ENCODE measurements around the gene CCBE1. TPM values are rescaled to one million over a fixed set of nuclear protein-coding genes. Genes with fewer than 3 reads are reported as not detected.

CCBE1 gene
- total RNA-seq, 4 donors from 2014 or later, result 1.3 to 30.2 (median 8.0) TPM

- no peak for ATAC-seq (ENCODE audit: low FRiP score)
- TF ChIP-seq CTCF (IDR thresholded peaks at IDR 0.05), result no peak
- DNase-seq (ENCODE audit: low spot score), result no peak
Measured at GRCh38 chr18:59561612-59562011, 135.6 kb downstream of the CCBE1 start.

- TF ChIP-seq CTCF (IDR thresholded peaks at IDR 0.05), result no peak
- DNase-seq (ENCODE audit: low spot score) (no peak), ATAC-seq (ENCODE audit: low FRiP score) (no peak)
Measured at GRCh38 chr18:59560556-59560955, 136.7 kb downstream of the CCBE1 start.

GRCh38 chr18:59559528-59559927 lies 137.7 kb downstream of the CCBE1 start:
- no peak for TF ChIP-seq CTCF (IDR thresholded peaks at IDR 0.05)
- ATAC-seq (ENCODE audit: low FRiP score) (no peak), DNase-seq (ENCODE audit: low spot score) (no peak)

GRCh38 chr18:59555995-59556659 lies 141.1 kb downstream of the CCBE1 start:
- no peak for TF ChIP-seq CTCF (IDR thresholded peaks at IDR 0.05)
- DNase-seq (ENCODE audit: low spot score) (no peak), ATAC-seq (ENCODE audit: low FRiP score) (no peak)

- no peak for TF ChIP-seq CTCF (IDR thresholded peaks at IDR 0.05)
- DNase-seq (ENCODE audit: low spot score), result no peak
- ATAC-seq (ENCODE audit: low FRiP score), result no peak
Measured at GRCh38 chr18:59554796-59555335, 142.4 kb downstream of the CCBE1 start.

GRCh38 chr18:59553273-59553870 lies 143.9 kb downstream of the CCBE1 start:
- TF ChIP-seq CTCF (IDR thresholded peaks at IDR 0.05), result no peak
- ATAC-seq (ENCODE audit: low FRiP score), result no peak
- DNase-seq (ENCODE audit: low spot score), result no peak

Measured in omental fat pad (tissue), 4 donors.